ENCODE data around the gene SETD3.

The SETD3 gene

GRCh38 chr14:99507860-99508640 is 27.4 kb upstream of the SETD3 start:
- H3K4me3 ChIP-seq (ENCODE audit: low read depth, low read length), result no peak overlapping the region
- TF ChIP-seq CTCF (conservative IDR thresholded peaks at IDR 0.05; ENCODE audit: low read depth, low read length), result no peak

GRCh38 chr14:99506276-99506675 is 25.6 kb upstream of the SETD3 start:
- no peak overlapping the region for H3K4me3 ChIP-seq (ENCODE audit: low read depth, low read length)
- no peak for TF ChIP-seq CTCF (conservative IDR thresholded peaks at IDR 0.05; ENCODE audit: low read depth, low read length)
- no peak for DNase-seq (ENCODE audit: low read depth)

More at GRCh38 chr14:99507860-99508640, 27.4 kb upstream of the SETD3 start:
- DNase-seq (ENCODE audit: low read depth), result no peak

- no peak for DNase-seq (ENCODE audit: low read depth)
- H3K4me3 ChIP-seq (ENCODE audit: low read depth, low read length), result no peak overlapping the region
- no peak for TF ChIP-seq CTCF (conservative IDR thresholded peaks at IDR 0.05; ENCODE audit: low read depth, low read length)
Observed at GRCh38 chr14:99505089-99505488, 24.4 kb upstream of the SETD3 start.

GRCh38 chr14:99503848-99504453 is 23.3 kb upstream of the SETD3 start:
- H3K4me3 ChIP-seq (ENCODE audit: low read depth, low read length), result no peak overlapping the region
- DNase-seq (ENCODE audit: low read depth), result no peak
- no peak for TF ChIP-seq CTCF (conservative IDR thresholded peaks at IDR 0.05; ENCODE audit: low read depth, low read length)

GRCh38 chr14:99502989-99503421 is 22.3 kb upstream of the SETD3 start:
- no peak for DNase-seq (ENCODE audit: low read depth)
- TF ChIP-seq CTCF (conservative IDR thresholded peaks at IDR 0.05; ENCODE audit: low read depth, low read length), result no peak
- H3K4me3 ChIP-seq (ENCODE audit: low read depth, low read length), result no peak overlapping the region

GRCh38 chr14:99497894-99498293 is 17.2 kb upstream of the SETD3 start:
- no peak overlapping the region for H3K4me3 ChIP-seq (ENCODE audit: low read depth, low read length)
- no peak for TF ChIP-seq CTCF (conservative IDR thresholded peaks at IDR 0.05; ENCODE audit: low read depth, low read length)
- no peak for DNase-seq (ENCODE audit: low read depth)

- H3K4me3 ChIP-seq (ENCODE audit: low read depth, low read length), result no peak overlapping the region
- no peak for TF ChIP-seq CTCF (conservative IDR thresholded peaks at IDR 0.05; ENCODE audit: low read depth, low read length)
- DNase-seq (ENCODE audit: low read depth), result no peak
Observed at GRCh38 chr14:99497341-99497740, 16.7 kb upstream of the SETD3 start.

Data from choroid plexus epithelial cell (primary cell).